GM19463 (cell line): ENCODE measurements around the gene TRPM2.

ENCODE experiments used
- ATAC-seq: cut with Tn5 transposase; IDR thresholded peaks from one replicate; pipeline ENCODE4 v1.9.1; 2021; ENCODE audit warnings: mild to moderate bottlenecking, moderate library complexity; ENCODE audit not compliant: unreplicated experiment

Gene TRPM2

GRCh38 chr21:44370786-44371410 lies 17.5 kb downstream of the TRPM2 start:
- no peak for ATAC-seq

DNA sequence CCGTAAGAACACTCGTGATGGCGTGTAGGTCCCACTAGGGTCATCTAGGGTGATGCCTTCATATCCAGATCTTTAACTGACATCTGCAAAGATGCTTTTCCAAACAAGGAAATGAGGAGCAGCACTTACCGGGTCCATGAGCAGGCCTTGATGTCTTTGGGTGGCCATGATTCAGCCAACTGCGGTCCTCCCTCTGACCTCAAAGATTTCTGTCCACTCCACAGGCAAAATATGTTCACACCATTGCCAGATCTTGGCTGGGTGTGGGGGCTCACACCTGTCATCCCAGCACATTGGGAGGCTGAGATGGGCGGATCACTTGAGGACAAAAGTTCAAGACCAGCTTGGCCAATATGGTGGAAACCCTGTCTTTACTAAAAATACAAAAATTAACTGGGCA lies 18.2 kb downstream of the TRPM2 start:
- no peak for ATAC-seq

DNA sequence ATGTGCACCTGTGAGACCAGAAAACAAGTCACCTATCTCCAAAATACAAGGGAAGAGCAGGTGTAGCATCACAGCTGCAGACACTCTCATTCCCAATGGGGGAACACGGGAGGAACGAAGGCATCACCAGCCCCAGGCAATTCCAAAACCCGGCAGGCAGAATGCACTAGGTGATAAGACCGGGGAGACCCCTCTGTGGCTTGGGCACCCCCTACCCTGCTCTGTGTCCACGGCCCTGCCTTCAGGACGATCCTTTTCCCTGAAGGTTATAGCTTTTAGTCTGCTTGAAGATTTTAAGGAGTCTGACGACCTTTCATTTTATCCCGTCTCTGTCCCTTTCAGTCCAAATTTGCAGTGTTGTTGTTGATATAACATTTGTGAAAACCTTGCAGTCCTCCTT lies 19.2 kb downstream of the TRPM2 start:
- ATAC-seq = no peak

- no peak for ATAC-seq
These were observed 21.3 kb downstream of the TRPM2 start for GRCh38 chr21:44374601-44375280.

DNA sequence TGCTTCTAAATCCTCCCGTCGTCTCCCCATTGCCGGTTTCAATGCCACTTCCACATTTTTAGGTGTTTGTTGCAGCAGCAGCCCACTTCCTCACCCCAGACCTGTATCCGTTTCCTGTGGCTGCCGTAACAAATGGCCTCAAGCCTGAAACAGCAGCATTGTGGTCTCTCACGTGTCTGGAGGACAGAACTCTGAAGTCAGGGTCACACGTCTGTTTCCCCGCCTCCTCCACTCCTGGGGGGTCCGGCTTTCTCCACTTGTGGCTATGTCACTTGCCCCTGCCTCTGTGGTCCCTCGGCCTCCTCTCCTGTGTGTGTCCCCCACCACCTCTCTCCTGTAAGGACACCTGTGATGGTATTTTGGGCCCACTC lies 21.8 kb downstream of the TRPM2 start:
- ATAC-seq = no peak

- ATAC-seq = no peak
These were observed 22.4 kb downstream of the TRPM2 start for GRCh38 chr21:44375761-44376241.

DNA sequence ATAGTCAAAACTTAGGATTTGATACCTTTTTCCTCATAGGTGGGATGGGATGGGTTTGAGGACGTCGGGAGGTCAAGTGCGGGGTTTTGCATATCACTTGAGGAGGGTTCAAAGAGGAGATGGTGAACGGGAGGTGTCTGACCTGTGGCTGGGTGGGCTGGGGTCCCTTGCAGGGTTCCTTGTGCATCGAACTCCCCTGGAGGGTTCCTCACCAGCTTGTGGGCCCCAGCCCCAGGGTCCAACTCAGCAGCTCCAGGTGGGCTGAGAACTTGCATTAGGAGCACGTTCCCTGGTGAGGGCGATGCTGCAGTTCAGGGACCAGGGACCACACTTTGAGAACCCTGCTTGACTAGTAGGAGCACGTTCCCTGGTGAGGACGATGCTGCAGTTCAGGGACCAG lies 23.2 kb downstream of the TRPM2 start:
- no peak for ATAC-seq

DNA sequence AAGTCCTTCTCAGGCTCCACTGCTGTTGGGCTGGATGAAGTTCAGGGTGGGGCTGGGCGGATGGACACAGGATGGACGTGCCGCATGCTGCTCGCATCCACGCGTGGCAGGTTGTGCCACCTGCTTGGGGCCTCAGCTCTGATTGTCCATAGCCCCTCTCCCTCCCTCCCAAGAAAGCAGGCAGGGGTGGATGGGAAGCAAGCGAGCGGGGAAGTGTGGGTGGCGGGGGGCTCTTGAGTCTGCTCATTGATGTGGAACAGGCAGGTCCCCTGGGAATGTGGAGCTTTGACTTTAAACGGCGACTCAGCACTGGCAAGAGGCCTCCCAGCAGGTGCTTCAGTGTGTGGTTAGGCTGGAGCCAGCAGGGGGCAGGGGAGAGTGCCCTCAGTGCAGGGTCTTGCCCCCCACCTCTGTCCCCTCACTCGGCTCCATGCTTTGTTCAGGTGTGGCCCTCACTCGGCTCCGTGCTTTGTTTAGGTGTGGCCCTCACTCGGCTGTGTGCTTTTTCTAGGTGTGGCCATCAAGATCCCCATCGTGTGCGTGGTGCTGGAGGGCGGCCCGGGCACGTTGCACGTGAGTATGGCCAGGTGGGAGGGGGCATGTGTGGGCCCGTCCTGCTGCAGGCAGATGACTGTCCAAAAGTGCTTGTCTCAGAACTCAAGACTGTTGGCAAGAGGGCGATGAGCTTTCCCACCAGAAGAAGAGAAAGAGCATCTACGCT lies 23.9 kb downstream of the TRPM2 start:
- no peak for ATAC-seq

- ATAC-seq = no peak
These were observed 24.7 kb downstream of the TRPM2 start for GRCh38 chr21:44377922-44378645.

GRCh38 chr21:44378646-44379514 lies 25.5 kb downstream of the TRPM2 start:
- ATAC-seq = no peak

DNA sequence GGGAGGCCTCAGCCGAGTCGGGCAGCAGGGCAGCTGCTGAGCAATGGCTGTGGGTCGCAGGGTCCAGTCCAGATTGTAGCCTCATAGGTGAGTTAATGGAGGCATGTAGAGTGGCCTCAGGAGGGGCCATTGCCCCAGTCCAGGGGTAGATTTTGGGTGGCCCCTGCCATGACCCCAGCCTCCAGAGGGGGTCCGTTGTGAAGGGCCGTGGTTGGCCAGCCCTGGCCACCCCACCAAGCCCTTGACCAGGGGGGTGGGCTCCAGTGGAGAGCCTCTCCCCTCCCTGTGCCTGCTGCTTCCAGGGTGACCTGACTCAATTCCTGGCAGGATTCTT lies 26.1 kb downstream of the TRPM2 start:
- ATAC-seq = no peak

DNA sequence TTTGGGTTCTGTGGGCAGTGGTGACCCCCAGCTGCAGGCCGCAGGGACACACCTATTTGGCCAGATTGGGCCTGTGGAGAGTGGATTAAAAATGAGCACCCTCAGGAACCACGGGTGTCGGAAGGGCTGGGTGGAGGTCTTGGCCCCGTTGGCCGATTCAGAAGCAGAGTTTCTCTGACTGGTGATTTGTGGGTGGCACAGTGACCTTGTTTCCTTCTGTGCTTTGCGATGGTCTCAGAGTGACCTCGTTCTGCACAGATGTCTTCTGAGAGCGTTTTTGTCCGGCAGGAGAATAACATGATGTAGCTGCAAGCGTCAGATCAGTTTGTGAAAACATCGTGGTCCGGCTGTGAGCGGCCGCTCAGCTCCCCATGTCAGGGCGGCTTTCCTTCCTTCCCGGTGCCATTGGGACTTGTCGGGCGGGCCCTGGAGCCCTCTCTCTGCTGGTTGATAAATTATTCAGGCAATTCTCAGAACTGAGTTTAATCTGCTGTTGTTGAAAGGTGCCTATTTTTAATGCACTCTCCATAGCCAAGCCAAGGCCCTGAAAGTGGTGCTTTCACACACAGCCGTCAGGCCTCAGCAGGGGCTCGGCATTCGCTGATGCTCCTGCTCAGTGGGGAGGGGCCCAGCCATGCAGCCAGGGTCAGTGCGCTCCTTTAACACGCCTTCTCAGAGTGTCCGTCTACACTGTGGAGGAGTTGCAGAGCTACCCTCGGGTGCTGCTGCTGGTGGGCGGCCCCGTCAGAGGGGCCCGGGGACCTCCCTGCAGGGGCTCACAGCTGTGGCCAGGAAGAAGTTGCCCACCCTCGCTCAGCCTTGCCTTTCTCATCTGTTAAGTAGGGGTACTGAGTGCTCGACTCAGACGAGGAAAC lies 26.8 kb downstream of the TRPM2 start:
- no peak for ATAC-seq

GRCh38 chr21:44380876-44381275 lies 27.5 kb downstream of the TRPM2 start:
- ATAC-seq = no peak

DNA sequence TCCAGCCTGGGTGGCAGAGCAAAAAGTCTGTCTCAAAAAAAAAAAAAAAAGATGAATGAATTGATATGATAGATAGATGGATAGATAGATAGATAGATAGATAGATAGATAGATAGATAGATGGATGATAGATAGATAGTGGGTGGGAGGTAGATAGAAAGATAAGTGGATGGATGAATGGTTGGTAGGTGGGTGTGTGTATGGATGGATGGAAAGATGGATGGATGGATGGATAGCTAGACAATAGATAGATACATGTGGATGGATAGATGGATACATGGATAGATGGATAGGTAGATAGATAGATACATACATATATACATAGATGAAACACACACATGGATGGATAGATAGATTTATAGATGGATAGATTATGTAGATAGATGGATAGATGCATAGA lies 28.5 kb downstream of the TRPM2 start:
- no peak for ATAC-seq

GRCh38 chr21:44382536-44382935 lies 29.1 kb downstream of the TRPM2 start:
- ATAC-seq = no peak

DNA sequence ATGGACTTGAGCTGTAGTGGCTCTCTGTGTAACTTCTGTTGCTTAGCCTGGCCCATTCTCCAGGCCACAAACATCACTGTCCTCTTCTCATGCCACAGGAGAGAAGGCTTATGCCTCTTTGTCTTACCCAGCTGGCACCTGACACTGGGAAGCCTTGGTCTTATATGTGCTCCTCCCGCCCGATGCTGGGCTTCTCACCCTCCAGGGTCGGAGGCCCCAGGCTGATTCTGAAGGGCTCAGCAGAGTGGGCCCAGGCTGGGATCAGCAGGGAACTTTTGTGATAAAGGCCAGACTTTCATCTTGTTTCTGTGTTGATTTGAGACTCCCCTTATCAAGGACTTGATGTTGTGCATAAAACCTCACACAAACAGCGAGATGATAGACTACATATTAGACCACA lies 29.8 kb downstream of the TRPM2 start:
- no peak for ATAC-seq

- no peak for ATAC-seq
These were observed 31.5 kb downstream of the TRPM2 start for GRCh38 chr21:44384968-44385367.

DNA sequence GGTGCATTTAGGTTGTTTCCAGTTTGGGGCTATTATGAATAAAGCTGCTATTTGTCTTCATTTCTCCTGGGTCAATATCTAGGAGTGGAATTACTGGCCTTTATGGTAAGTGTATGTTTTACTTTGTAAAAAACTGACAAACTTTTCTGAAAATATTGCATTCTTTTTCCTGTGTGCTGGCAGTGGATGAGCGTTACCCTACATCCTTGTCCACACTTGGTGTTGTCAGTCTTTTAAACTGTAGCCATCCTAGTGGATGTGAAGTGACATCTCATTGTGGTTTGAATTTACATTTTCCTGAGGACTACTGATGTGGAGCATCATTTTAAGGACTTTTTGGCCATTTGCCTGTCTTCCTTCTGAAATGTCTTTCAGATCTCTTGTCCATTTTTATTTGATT lies 35.9 kb downstream of the TRPM2 start:
- no peak for ATAC-seq

GRCh38 chr21:44390886-44391285 lies 37.5 kb downstream of the TRPM2 start:
- no peak for ATAC-seq
